OCI-M2 (cell line): ENCODE results near the gene MYL7.
"Not testable (repeated sequence)": the region's sequence is repeated elsewhere in the genome, so short reads cannot be mapped to it uniquely, and the experiment has no call there.

ENCODE experiments used
- DNase-seq: peaks from one replicate; lab custom pipeline; 2025; ENCODE audit not compliant: unreplicated experiment; lab: John Stamatoyannopoulos, UW

The MYL7 gene

DNA sequence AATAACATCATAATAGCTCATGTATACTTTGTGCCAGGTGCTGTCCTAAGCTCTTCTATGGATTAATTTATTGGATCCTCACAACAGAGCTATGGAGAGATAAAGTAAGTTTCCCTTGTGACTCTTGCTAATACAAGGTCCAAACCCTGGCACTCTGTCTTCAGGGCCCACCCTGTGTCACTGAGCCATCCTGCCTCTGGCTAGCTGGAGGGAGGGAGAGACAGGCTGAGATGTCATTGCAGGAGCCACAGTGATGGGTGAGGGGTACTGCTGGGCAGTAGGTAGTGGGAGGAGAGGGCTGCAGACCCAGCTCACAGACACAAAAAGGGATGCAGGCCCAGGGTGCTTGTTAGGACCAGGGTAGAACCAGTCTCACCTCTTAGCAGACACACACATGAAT is 31.2 kb upstream of the MYL7 start:
- no peak for DNase-seq

DNA sequence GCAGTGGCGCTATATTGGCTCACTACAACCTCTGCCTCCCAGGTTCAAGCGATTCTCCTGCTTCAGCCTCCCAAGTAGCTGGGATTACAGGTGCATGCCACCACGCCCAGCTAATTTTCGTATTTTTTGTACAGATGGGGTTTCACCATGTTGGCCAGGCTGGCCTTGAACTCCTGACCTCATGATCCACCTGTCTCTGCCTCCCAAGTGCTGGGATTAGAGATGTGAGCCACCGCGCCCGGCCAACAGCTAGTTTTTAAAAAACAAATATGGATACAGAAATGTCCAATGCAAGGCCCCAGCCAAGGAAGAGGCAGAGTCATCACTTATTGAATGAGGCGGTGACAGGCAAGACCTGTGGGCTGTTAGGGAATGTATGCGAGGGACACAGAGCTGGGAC is 30.8 kb upstream of the MYL7 start:
- not testable (repeated sequence) for DNase-seq

DNA sequence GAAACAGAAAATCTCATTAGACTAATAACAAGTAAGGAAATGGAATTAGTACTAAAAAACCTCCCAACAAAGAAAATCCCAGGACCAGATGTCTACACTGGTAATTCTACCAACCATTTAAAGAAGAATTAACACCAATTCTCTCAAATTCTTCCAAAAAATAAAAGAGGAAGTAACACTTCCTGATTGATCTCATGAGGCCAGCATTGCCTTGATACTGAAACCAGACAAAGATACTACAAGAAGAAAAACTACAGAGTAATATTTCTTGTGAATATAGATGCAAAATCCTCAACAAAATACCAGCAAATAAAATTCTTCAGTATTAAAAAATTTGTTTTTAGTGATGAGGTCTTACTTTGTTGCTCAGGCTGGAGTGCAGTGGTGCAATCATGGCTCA is 26.8 kb upstream of the MYL7 start:
- DNase-seq = no peak

DNA sequence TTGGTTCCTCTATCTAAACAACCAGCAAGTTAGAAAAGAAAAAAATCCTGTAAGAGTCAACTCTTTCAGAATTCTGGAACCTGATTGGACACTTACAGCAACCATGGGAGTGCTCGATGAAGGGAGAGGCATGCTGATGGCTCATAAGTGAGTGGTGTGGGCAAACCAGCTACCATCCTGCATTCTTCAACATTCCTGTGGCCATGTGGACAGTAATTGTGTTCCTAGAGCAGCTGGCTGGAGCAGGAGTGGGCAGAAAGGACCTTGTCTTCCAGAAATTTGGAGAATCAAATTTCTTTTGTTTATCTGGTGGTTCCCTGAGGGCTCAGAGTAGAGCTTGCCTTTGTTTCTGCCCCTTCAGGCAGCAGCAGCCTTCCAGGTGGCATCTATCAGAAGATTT is 22.5 kb upstream of the MYL7 start:
- DNase-seq = no peak

DNA sequence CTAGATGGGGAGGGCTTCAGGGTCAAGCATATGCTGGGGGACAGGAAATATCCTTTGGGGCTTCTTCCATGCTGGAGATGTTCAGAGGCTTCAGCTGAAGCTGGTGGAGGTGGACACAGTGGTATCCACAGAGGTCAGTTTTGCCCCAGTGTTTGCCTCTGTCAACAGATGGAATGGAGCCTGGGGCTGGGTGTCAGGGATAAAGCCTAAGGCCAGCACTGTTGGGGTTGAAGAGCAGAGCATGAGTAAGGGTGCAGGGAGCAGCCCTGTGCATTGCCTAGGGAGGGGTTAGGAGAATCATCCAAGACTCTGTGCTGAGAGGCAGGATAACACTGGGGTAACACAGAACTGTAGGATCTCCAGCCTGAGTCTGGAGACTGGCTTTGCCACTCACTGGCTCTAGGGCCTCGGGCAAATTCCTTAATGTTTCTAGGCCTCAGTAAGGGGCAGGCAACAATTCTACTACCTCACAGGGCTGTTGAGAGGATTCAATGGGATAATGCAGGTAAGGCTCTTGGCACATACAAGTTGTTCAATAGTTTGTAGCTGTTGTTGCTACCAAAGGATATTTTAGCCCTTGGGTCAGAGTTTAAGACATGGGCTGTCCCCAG is 21.8 kb upstream of the MYL7 start:
- DNase-seq = no peak

DNA sequence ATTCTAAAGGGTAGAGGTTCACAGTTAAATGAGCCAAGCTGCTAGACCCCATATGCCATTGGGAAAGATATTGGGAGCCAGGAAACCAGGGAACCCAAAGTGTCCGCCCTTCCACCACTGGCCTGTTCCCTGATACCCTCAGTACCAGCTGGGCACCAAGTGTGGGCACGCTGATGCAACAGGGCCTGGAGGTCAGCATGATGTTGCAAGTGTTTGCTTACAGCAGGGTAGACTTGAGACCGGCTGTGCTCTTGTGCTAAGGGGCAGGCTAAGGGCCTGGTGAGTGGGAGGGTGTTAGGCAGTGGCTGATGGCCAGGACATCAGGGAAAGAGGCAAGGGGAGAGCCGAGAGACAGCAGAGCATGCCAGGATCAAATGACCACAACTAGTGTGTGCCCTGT is 21.0 kb upstream of the MYL7 start:
- no peak for DNase-seq

DNA sequence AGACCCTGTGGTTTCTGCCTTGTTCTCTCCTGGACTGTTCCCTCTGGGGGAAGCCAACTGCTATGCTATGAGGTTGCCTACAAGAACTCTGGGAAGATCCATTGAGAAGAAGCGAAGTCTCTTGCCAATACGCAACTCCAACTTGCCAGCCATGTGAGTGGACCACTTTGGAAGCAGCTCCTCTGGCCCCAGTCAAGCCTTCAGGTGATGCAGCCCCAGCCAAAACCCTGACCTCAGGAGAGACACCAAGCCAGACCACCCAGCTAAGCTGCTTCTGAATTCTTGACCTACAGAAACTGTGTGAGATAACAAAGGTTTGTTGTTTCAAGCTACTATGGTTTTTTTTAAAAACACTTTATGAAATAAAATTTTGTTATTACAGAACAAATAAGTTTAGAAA is 20.2 kb upstream of the MYL7 start:
- DNase-seq = no peak

DNA sequence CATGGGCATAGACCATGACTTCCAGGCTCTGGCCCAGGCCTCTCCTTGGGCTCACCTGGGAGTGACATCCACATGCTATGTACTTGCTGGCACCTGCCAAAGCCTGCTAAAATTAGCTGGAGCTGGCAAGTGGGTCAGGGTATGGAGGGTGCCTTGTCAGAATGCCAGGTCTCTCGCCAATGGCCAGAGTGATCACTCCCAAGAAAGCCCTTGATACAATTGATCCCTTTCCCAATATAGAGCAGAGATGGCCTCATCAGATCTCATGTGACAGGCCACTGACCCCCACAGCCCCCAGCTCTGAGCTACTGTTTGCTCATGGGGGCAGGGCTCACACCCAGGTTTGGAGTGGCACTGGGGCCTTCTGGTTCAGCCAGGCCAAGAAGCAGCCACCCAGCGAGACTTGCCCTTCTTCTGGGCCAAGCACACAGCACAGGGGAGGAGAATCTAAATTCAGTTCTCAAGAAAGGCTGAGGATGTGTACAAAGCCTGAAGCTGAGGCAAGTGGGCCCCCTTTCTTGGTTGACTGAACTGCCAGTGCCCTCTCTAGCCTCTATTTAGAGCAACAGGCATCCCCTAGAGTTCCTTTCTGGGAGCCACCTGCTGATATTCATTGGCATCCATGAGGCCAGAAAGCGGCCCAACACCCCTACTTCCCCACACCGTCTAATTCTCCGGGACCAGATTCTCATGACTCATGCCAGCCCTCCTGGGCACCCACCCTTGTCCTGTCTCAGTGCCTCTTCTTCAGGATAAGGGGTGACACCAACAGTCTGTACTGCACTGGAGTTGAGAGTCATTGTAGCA is 18.9 kb upstream of the MYL7 start:
- no peak for DNase-seq

DNA sequence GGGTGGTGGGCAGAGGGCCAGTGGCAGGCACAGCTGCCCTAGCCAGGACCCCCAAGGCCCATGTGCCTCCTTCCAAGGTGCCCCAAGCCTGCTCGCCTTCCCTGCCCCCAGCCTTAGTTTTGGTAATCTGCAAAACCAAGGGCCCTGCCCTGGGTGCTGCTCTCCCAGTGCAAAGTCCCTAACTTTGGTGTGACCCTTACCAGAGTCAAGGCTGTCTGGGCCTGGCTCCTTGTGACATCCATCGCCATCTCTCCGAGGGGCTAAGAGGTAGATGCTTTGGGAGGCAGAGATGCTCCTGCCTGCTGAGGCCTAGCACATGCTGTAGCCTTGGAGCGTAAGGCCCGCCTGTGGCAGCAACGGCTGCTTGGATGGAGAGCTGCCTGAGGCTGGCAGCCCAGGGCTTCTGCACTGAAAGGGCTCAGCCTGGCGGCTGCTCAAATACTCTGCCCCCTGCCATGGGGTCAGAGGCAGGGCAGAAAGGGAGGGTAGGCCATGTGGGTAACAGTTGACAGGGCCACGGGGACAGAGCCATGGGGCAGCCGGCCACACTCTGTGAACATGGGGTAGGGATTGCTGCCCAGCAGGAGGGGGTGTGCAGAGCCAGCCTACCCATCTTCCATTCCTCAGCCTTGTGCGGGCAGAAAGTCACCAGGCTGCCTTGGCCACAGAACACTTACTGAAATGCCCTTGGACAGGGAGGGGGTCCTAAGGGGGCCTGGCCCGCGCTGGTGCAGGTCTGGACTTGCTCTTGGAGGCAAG is 17.9 kb upstream of the MYL7 start:
- no peak for DNase-seq

DNA sequence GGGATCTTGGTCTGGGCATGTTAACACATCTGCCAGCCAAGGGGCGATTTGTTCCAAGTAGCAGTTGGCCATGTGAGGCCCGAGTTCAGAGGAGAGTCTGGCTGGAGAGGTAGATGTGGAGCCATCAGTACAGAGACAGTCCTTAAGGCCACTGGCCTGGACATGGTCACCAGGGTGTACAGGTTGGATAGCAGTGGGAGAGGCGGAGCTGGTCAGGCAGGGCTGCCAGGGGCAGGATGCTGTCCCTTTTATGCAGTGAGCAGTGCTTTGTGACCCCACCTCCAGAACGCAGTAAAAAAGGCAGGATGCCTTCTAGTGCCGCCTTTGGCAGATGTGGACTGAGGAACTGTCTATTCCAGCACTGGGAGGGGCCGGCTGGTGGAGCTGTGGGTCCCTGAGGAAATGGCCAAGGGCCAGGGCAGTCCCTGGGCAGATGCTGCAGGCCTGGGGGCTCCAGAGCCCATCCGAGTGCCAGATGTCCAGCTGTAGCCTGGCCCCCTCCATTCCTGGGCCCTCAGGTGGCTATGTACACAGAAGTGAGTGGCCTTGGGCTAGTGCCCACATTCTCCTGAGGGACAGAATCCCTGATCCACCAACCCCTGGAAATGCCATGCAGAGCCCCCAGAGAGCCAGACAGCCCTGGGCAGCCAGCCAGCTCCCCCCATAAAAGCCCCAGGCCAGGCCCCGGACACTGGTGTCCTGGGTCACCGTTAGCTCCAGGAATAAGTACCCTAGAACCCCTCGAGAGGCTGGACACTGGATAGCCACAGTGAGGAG is 17.2 kb upstream of the MYL7 start:
- DNase-seq = no peak

DNA sequence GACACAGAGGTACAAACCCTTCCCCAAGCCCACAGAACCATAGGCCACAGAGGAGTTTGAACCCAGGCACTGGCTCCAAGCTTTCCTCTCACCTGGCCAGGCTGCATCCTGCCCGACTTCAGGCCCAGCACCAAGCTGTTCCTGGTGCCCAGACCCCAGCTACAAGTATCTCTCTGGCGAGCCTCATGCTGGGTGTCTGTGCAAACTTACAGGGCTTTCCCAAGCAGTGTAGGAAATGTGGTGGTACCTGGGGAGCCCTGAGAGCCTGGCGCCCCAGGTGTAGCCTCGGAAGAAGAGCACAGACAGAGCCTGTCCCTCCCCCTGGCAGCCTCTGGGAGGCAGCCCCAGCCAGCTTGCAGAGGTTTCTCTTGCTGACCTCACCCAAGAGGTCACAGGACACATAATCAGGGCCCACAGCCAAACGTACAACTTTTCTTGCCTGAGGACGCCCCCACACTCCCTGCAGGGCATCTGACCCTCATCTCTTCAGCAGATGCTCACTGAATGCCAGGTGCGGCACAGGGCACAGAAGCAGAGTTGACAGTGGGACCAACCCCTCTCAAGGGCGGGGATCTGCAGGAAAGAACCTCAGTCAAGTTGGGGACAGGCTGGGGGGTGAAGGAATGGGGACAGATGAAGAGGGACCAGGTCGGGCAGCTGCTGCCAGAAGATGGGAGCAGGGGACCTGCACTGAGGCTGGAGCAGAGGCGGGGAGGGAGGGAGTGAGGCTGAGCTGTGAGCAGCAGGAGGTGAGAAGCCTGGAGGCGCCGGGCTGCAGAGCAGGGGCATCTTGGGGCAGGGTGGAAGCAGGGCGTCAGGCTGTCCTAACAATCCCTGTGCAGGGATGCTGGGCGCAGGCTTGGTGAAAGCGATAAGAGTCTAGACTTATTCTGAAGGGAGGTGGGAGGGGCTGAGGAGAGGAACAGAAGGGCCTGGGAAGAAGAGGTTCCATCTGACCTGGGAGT is 16.3 kb upstream of the MYL7 start:
- no peak for DNase-seq

DNA sequence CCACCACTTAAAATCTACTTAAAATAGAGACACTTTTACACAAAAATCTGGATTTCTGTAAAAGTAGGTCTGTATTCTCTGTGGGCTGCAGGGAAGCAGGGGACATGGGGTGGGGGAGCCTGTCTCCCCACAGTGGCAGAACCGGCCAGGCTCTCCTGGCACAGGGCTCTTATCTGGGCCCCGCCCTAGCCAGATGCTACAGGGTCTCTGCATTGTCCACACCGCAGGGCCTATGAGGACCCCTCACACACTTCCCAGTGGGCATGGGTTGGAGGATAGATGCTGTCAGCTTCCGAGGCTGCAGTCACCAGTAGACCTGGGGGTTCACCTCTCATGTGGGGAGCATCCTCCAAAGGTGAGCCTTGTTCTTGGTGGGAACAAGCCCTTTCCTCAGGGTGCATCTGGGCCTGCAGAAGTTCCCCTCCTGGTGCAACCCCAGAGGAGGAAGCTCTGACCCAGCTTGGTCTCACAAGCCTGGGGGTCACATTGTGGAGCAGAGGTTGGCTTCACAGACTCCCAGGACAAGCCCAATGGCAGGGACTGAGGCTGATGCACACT is 15.4 kb upstream of the MYL7 start:
- DNase-seq = no peak

DNA sequence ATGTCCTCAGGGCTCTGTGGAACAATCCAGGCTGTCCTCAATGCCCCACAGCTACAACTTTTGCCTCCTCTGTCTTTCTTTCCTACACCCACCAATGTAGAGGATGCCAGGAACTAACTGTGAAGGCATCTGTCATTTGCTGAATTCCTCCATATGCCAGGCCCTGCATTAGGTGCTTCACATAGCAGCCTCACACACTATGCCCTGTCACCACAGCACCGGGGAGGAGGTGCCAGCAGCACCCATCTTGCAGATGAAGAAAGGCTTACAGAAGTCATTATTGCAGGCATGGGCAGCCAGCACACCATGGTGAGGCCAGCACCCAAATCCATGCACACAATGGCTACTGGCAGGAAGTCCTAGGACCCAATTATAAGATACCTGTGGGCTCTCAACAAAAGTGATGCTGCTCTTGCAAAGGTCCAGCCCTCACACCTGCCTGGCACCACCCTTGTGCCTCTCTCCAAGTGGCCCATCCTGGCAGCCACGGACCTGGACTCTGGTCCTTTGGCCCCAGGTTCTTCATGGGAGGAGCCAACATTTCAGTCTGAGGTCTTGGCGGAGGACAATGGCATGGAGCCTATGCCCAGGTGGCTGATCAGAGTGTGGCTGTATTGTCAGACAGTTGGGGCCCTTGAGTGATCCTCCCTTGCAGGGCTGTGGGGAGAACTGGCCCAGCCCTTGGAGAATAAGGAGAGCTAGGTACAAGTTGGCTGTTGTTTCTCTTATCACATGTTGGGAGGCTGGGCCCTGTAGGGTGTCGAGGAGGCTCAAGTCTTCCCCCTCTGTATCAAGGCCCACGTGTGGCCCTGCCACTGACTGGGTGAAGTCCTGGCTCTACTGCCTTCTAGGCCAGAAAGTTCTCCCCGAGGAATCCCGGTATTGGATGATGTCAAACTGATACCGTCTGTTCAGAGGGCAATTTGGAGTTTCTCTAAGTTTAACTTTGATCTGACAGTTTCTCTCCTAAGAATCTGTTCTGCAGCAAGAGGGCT is 14.4 kb upstream of the MYL7 start:
- no peak for DNase-seq

DNA sequence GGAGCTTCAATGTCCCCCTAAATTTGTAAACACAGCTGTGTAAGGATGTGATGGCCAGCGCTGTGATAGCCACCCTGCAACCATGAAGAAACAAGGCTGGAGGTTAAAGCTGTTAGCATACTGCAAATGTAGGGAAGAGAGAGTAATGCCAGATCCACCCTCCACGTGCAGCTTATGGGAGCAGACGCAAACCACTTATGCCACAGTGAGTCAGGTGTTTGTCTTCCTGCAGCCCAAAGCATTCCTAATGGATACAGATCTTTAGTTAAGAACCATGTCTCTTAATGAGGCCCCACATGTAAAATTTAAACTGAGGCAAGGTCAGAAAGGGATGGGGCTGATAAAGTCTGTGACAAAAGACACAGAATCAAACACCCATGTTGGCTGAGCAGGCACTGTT is 13.6 kb upstream of the MYL7 start:
- DNase-seq = no peak

DNA sequence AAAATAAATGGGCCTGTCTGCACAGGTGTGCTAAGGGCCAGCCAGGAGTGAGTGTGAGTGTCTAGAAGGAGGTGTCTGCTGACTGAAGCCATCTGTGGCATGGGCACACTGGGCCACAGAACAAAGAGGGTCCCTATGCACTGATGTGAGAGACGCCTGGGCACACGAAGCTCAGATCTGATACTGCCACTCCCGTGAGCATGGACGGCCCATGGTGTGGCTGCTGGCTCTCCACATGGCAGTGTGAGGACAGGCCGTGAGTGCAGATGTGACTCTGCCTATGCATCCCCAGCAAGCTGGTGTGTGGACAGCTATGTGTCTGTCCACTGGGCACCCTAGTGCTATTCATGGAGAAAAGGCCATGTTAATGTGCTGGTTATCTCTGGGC is 12.8 kb upstream of the MYL7 start:
- no peak for DNase-seq

DNA sequence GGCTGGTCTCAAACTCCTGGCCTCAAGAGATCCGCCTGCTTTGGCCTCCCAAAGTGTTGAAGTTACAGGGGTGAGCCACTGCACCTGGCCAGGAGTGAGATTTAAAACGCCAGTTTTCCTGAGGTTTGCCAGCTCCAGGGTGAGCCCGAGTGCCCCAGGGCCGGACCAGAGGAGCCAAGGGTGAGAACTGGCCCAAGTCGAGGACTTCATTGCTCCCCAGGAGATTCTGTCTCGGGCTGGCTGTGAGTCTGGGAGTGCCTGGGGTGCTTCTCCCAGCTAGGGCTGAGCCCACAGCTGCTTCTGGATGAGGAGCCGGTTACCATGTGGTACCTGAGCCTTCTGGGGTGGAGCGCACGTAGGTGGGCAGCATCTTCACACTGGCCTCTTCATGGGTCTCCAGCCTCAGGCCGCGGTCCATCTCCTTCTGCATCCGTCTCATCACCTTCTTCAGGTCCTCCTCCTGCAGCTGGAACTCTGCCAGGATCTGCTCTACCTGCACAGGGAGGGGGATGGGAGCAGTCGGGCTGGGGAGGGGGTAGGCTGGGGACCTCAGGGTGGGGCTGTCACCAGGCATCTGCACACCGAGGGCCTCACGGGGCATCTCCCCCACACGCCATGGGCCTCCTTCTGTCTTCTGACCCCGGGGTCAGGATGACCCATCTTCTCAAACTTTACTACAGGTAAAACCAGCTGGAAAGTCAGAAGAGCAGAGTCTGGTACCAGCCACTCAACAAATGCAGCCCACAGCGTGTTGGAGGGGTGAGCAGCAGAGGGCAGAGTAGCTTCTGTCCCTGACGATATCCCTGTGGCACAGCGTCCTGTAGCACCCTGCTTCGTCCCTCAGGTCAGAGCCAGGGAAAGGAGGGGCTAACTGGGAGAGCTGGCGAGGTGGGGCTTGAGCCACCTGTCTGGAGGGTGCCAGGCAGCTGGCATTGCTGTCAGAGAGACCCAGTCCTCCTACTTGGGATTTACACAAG is 12.1 kb upstream of the MYL7 start:
- no peak for DNase-seq

DNA sequence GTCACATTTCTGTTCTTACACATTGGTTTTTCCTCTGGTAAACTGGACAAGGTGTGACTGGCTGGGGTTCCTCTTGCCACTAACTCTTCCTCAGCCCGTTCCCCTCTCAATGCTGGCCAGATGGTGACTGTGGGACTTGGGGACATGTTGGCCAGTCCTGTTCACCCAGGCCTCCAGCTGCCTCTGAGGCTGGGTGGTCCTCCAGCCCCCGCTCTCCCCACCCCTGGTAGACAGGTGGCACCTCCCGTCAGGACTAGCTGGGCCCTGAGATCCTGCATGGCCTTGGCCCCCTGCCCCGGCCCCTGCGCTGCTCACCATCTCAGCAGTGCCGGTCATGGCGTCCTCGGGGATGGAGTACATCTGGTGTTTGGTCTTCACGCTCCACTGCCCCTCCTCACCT is 10.8 kb upstream of the MYL7 start:
- no peak for DNase-seq
